HepG2 (cell line): ENCODE measurements around the gene TRIM7. TPM values are rescaled to one million over a fixed set of nuclear protein-coding genes. Genes with fewer than 3 reads are reported as not detected.

Experiments used
- ARNTL ChIP-seq: sonication (generic); formaldehyde crosslinking; IDR thresholded peaks from 2 replicates; pipeline ENCODE4 v1.4.0; 2020; ENCODE audit warnings: mild to moderate bottlenecking, missing genetic modification reagents
- ATF7 ChIP-seq, 2 experiments: fragments of 450-650 bp in 1 of 2; sonication (generic) in 1 of 2; formaldehyde crosslinking in 1 of 2; IDR thresholded peaks; 2 replicates each; pipeline versions ENCODE4 v1.4.0 to v1.6.1; 2016 to 2020; ENCODE audit warnings: antibody characterized with exemption in 1 of 2, mild to moderate bottlenecking in 1 of 2, missing genetic modification reagents in 1 of 2
- CREB3 ChIP-seq: sonication (generic); formaldehyde crosslinking; IDR thresholded peaks from 2 replicates; pipeline ENCODE4 v1.5.0; 2020; ENCODE audit warnings: missing genetic modification reagents
- CREM ChIP-seq, 2 experiments: sonication (generic) in 1 of 2; formaldehyde crosslinking in 1 of 2; IDR thresholded peaks; 2 replicates each; pipeline versions ENCODE4 v1.4.0 to v1.6.1; 2016 to 2020; ENCODE audit warnings: antibody characterized with exemption in 1 of 2, mild to moderate bottlenecking in 1 of 2, missing genetic modification reagents in 1 of 2
- FOXA3 ChIP-seq: IDR thresholded peaks from 2 replicates; pipeline ENCODE4 v1.6.1; 2016; ENCODE audit warnings: missing genetic modification reagents, missing compliant biosample characterization
- GFI1 ChIP-seq: sonication (generic); formaldehyde crosslinking; IDR thresholded peaks from 2 replicates; pipeline ENCODE4 v1.5.0; 2020; ENCODE audit warnings: missing genetic modification reagents, mild to moderate bottlenecking, borderline replicate concordance
- HBP1 ChIP-seq: IDR thresholded peaks from 2 replicates; pipeline ENCODE4 v1.6.1; 2016; ENCODE audit warnings: low read depth, control low read depth
- KAT8 ChIP-seq: IDR thresholded peaks from 2 replicates; pipeline ENCODE4 v1.6.1; 2016; ENCODE audit warnings: missing genetic modification reagents, missing compliant biosample characterization
- MIER2 ChIP-seq: IDR thresholded peaks from 2 replicates; pipeline ENCODE4 v1.6.1; 2016; ENCODE audit warnings: missing biosample characterization, missing genetic modification reagents
- PATZ1 ChIP-seq: sonication (generic); formaldehyde crosslinking; IDR thresholded peaks from 2 replicates; pipeline ENCODE4 v1.4.0; 2020; ENCODE audit warnings: missing genetic modification reagents
- PPARG ChIP-seq: conservative IDR thresholded peaks from 2 replicates; pipeline ENCODE4 v1.6.1; 2016; ENCODE audit warnings: missing biosample characterization, missing genetic modification reagents
- PRDM4 ChIP-seq: sonication (generic); formaldehyde crosslinking; IDR thresholded peaks from 2 replicates; pipeline ENCODE4 v1.9.0; 2021; ENCODE audit warnings: missing genetic modification reagents, borderline replicate concordance
- RFX3 ChIP-seq: IDR thresholded peaks from 2 replicates; pipeline ENCODE4 v1.6.1; 2016; ENCODE audit warnings: missing biosample characterization, missing genetic modification reagents
- SKI ChIP-seq: fragments of 450-650 bp; IDR thresholded peaks from one replicate; pipeline ENCODE4 v1.6.1; 2018; ENCODE audit warnings: mild to moderate bottlenecking; ENCODE audit not compliant: partially characterized antibody
- U2AF1 ChIP-seq: fragments of 200-400 bp; formaldehyde crosslinking; optimal IDR thresholded peaks from 2 replicates; pipeline ENCODE3; 2017; ENCODE audit warnings: mild to moderate bottlenecking, low read depth, low read length
- ZNF280D ChIP-seq: sonication (generic); formaldehyde crosslinking; IDR thresholded peaks from 2 replicates; pipeline ENCODE4 v1.5.1; 2020; ENCODE audit warnings: mild to moderate bottlenecking, missing genetic modification reagents
- ZNF430 ChIP-seq: sonication (generic); formaldehyde crosslinking; IDR thresholded peaks from 2 replicates; pipeline ENCODE4 v1.9.0; 2021; ENCODE audit warnings: mild to moderate bottlenecking, missing genetic modification reagents
- ZNF703 ChIP-seq: sonication (generic); formaldehyde crosslinking; IDR thresholded peaks from 2 replicates; pipeline ENCODE4 v1.5.1; 2020; ENCODE audit warnings: missing genetic modification reagents, mild to moderate bottlenecking, moderate library complexity, borderline replicate concordance
- polyA plus RNA-seq, 8 experiments: library from polyadenylated mRNA; depleted of rRNA in 3 of 8; stranded (reverse) in 7 of 8; unstranded in 1 of 8; fragments of >200 nt; fragmentation: Illumina TruSeq in 4 of 8; extraction: Trizol in 4 of 8; gene quantifications; 2 replicates each; pipeline versions ENCODE4 v1.2.1 to v1.2.3, GENCODE V29; 2011 to 2016; ENCODE audit warnings: low read depth in 4 of 8, missing spikeins in 1 of 8, mixed read lengths in 1 of 8; ENCODE audit not compliant: insufficient read depth in 1 of 8
- total RNA-seq, 5 experiments: library from RNA; depleted of rRNA; stranded (reverse); fragments of >200 nt; fragmentation: Illumina TruSeq; extraction: Trizol; gene quantifications; 2 replicates each; pipeline ENCODE4 v1.2.3, GENCODE V29; 2016; ENCODE audit warnings: low read depth in 1 of 5

The TRIM7 gene
- total and polyA plus RNA-seq, 2 of the 13 experiments (the other 11 are each of a cell fraction or from before 2014, with no cell fraction given) = 0.13 TPM; not detected in 1

- TF ChIP-seq ZNF280D (CRISPR knock-in tag) (peak; percentile 65; the same call in 1 of the 2 replicates), ATF7 (IDR thresholded peaks at IDR 0.05) (no peak), ATF7 (CRISPR knock-in tag; IDR thresholded peaks at IDR 0.05) (no peak), PATZ1 (CRISPR knock-in tag) (no peak; the same call in 1 of the 2 replicates), FOXA3 (CRISPR knock-in tag) (peak; percentile 48), CREM (IDR thresholded peaks at IDR 0.05) (peak; percentile 49; the same call in 1 of the 2 replicates), CREM (CRISPR knock-in tag; IDR thresholded peaks at IDR 0.05) (no peak), GFI1 (CRISPR knock-in tag) (no peak), CREB3 (CRISPR knock-in tag) (0 out of 2 replicates have a peak, but pooled peaks have one; percentile 55), U2AF1 (peak; percentile 59), ARNTL (CRISPR knock-in tag) (peak; percentile 33; the same call in 1 of the 2 replicates), ZNF703 (CRISPR knock-in tag) (no peak; the same call in 1 of the 2 replicates), PPARG (CRISPR knock-in tag) (no peak), SKI (peak; percentile 32), PRDM4 (no peak), ZNF430 (CRISPR knock-in tag) (no peak; the same call in 1 of the 2 replicates), MIER2 (peak; percentile 20; the same call in 1 of the 2 replicates), KAT8 (CRISPR knock-in tag) (peak; percentile 70; the same call in 1 of the 2 replicates), HBP1 (CRISPR knock-in tag) (peak; percentile 82; the same call in 1 of the 2 replicates), RFX3 (CRISPR knock-in tag) (no peak)
Measured at GRCh38 chr5:181221792-181222629, 17.0 kb upstream of the TRIM7 start (continued).
